GM21528 (cell line): ENCODE results near the gene SMARCD3.
A peak's percentile ranks its signal among the peaks of the same experiment; 100 is the strongest.

Experiments used
- ATAC-seq: cut with Tn5 transposase; IDR thresholded peaks from one replicate; pipeline ENCODE4 v1.9.1; 2021; ENCODE audit warnings: mild to moderate bottlenecking, moderate library complexity; ENCODE audit not compliant: unreplicated experiment, low FRiP score

The SMARCD3 gene

DNA sequence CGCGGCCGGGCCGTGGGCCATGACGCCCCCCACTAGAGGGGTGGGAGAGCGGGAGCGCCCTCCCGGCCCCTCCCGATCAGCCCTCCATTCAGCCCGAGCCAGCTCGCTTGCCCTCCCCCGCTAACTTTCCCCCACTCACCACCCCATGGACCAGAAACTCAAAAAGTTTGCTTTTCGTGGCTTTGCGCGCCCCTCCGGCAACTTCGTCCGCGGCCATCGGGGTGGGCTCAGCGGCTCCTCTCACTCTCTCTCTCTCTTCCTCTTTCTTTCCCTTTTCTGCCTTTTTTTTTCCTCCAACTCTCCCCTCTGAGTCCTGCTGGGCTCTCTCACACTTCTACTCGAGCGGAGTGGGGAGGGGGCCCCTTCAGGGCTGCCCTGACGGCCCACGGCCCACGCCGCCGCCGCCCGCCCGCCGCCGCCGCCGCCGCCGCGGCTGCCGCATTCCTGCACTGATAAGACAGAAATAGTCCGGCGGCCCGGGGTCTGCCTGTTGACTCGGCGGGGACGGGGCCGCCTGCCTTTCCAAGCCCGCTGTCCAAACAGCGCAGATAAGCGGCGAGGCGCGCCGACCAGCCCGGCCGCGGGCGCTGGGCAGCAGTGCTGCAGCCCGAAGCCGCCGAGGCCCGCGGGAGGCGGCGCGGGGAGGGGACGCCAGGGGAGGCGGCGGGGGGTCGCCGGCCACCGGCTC is at the start of gene SMARCD3:
Gene SMARCD3 (minus strand): TSS at position 349 of the 688 bp plus-strand sequence. CDS start 132 bp downstream, at position 217.
- no peak for ATAC-seq

DNA sequence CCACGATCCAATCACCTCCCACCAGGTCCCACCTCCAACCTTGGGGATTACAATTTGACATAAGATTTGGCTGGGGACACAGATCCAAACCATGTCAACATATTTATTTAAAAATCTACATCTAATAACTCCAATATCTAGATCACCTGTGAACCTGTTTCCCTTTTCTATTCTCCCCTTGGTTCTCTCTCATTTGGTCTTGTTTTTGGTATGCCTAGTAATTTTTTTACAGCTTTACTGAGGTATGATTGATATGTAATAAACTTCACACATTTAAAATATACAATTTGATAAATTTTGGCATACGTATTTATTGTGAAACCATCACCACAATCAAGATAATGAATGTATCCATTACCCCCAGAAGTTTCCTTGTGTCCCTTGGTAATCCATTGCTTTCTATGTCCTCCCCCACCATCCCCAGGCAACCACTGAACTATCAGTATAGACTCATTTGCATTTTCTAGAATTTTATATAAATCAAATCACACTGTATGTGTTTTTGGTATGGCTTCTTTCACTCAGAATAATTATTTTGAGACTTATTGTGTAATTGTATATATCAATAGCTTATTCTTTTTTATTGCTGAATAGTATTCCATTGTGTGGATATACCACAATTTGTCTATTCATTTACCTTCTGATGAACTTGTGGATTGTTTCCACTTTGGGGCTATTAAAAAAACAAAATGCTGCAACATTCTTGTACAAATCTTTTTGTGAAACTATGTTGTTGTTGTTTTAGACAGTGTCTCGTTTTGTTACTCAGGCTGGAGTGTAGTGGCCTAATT is 47.9 kb upstream of the SMARCD3 start:
- no peak for ATAC-seq

DNA sequence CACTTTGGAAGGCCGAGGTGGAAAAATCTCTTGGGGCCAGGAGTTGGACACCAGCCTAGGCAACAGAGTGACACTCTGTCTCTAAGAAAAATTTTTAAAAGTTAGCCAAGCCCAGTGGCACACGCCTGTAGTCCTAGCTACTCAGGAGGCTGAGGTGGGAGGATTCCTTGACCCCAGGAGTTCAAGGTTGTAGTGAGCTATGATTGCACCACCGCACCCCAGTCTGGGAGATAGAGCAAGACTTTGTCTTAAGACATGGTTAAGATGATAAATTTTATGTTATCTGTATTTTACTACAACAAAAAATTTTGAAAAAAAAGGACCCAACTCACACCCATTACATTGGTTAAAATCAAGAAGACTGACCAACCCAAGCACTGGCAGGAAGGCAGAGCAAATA is 44.4 kb upstream of the SMARCD3 start:
- ATAC-seq: no peak

DNA sequence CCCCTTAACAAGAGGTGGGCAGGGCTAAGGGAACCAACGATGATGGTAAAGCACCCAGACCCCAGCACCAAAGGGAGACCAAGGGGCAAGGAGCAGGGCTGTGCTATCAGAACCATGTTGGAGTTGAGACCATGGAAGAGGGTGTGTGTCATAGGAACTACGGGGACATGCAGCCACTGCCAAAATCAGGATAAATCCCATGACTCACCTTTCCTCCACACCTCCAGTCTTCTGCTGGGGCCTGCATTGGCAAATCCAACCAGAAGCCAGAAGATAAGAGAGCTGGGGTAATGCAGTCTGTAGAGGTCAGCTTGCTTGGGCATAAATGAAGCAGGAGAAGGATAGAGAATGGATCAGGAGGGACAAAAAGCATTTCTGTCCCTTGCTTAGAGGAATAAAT is 42.7 kb upstream of the SMARCD3 start:
- ATAC-seq: no peak

DNA sequence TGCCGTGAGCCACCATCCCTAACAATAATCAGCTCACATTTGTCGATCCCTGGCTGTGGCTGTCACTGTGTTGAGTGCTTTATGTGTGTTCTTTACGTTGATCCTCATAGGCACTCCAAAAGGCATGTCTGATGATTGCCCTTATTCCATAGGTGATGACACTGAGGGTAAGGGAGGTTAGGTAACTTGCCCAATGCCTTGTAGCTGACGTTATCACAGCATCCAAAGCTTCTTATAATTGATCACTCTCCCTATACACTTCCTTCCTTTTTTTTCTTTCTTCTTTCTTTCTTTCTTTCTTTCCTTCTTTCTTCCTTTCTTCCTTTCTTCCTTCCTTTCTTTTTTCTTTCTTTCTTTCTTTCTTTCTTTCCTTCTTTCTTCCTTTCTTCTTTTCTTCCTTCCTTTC is 41.9 kb upstream of the SMARCD3 start:
- no peak for ATAC-seq

DNA sequence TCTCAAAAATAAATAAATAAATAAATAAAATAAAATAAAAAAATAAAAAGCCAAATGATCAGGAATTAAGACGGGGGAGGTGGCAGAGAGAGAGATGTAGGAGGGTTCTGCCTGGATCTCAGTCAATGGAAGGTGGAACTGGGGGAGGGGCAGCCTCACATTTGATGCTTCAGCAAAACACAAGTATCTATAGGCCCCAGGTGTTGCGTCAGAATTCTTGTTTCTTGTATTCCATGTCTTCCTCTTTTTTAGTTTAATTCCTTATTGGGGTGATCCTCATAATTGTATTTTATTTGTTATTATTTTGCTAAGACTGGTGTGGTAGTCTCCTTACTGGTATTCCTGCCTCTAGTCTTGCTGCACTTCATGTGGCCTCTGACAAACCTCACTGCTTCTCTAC is 41.4 kb upstream of the SMARCD3 start:
- no peak for ATAC-seq

DNA sequence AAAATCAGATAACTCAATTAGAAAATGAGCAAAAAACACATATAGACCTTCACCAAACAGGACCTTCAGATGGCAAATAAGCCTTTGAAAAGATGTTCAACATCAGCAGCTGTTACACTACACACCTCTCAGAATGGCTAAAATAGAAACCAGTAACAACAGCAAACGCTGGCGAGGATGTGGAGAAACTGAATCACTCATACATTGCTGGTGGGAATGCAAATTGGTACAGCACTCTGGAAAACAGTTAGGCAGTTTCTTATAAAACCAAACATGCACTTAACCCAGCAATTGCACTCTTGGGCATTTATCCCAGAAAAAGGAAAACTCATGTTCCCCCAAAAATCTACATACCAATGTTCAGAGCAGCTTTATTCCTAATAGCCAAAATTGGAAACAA is 37.7 kb upstream of the SMARCD3 start:
- ATAC-seq: no peak

DNA sequence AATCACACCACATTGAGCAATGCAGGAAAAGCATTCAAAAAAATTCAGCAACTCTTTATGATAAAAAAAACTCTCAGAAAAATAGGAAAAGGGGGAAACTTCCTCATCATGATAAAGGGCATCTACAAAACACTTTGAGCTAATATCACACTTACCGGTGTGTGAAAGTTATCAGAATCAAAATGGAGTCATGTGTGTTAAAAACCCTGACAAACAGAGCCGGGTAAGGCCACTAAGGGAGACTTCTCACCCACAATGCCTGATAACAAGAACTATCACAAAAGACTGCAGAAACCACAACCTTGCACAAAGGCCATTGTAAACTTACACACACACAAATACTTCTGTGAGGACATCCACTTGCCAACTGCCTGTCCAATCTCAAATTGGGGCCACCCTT is 34.8 kb upstream of the SMARCD3 start:
- no peak for ATAC-seq

DNA sequence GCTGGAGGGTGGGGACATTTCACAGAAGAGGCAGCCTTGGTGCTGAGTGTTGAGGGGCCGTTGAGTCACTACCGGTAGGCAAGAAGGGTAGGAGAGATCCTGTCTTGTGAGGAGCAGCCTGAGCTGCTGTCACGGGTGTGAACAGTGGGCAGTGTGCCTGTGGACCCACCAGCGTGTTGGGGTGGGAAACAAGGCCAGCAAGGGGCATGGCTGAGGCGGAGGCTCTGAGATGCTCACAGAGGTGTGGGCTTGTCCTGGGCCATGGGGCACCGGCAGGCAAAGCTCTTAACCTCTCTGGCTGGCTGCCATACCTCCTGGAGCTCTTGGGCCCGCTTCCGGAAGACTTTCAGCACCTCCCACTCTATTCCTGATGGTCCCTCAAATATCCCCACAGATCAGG is 33.6 kb upstream of the SMARCD3 start:
- ATAC-seq: no peak

DNA sequence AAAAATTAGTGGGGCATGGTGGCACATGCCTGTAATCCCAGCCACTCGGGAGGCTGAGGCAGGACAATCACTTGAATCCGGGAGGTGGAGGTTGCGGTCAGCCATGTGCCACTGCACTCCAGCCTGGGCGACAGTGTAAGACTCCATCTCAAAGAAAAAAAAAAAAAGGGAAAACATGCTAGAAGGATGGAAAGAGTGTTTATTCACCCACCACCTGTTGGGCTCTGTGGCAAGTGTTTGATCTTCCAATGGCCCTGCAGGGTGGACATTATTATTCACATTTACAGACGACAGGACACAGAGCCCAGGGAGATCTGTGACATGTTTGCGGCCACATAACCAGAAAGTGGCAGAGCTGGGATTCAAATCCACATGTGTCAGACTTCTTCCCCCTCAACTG is 33.2 kb upstream of the SMARCD3 start:
- no peak for ATAC-seq

DNA sequence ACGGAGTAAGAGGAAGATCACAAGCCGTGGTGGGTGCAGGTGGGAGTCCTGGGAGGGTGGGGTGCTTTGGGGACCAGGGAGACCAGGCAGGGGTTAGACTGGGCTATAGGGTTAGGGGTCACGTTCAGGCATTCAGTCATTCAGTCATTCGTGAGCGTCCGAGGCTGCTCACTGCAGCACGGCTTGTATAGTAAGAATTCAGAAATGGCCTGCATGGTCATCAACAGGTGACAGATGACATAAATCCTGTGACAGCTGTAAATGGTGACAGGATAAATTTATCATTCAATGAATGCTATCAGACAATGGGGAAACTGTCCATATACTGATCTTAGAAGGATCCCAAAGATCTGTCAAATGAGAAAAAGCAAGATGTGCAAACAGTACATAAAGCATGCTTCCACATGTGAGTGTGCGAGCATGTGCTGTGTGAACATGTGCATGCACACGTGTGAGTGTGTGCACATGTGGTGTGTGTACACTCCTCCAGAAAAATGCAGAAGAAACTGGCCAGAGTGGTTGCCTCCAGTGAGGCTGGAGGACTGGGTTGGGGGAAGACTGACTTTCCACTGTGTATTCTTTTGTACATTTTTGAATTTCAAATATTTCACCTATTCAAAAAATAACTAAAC is 32.0 kb upstream of the SMARCD3 start:
- ATAC-seq: no peak

DNA sequence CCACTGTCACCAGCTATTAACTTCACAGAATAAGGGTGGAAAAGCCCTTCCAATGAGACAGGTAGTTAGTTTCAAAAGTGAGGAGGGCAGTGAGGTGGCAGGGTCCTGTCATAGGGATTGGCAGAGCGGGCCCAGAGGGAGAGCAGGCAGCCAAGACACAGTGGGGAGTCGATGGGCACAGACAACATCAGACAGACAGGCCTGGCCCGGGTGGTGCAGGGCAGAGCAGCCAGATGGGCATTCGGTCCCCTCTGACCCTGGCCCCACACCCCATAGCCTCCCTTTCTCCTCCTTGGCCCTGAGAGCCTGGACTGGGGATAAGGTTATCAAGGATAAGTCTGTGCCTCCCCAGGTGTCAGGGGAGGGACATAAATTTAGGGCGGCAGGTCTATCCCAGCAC is 31.4 kb upstream of the SMARCD3 start:
- no peak for ATAC-seq

DNA sequence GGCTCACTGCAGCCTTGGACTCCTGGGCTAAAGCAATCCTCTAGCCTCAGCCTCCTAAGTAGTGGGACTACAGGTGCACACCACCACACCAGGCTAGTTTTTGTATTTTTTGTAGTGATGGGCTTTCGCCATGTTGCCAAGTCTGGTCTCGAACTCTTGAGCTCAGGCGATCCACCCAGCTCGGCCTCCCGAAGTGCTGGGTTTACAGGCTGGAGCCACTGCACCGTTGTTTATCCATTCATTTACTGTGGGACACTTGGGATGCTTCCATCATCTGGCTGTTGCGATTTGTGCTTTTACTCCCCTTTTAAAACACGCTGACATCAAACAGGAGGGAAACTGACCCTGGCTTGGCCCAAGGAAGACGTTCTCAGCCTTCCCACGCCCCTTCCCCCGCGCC is 30.5 kb upstream of the SMARCD3 start:
- ATAC-seq: no peak

DNA sequence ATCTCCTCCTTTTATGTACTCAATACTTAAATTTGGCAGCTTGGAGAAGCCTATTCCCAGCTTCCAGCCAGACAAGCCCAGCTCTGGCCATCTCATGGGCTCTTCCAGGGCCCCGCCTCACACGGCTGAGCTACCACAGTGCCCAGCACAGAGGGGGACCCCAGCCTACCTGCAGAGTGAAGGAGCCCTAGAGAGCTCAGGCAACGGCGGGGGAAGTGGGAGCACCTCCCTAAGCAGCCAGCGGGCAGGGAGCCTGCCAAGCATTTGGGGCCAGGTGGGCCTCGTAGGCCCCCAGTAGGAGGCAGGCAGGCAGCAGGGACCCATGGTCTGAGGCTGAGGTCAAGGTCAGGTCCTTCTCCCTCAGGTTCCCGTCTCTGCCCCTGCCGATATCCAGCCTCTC is 29.1 kb upstream of the SMARCD3 start:
- ATAC-seq: no peak

DNA sequence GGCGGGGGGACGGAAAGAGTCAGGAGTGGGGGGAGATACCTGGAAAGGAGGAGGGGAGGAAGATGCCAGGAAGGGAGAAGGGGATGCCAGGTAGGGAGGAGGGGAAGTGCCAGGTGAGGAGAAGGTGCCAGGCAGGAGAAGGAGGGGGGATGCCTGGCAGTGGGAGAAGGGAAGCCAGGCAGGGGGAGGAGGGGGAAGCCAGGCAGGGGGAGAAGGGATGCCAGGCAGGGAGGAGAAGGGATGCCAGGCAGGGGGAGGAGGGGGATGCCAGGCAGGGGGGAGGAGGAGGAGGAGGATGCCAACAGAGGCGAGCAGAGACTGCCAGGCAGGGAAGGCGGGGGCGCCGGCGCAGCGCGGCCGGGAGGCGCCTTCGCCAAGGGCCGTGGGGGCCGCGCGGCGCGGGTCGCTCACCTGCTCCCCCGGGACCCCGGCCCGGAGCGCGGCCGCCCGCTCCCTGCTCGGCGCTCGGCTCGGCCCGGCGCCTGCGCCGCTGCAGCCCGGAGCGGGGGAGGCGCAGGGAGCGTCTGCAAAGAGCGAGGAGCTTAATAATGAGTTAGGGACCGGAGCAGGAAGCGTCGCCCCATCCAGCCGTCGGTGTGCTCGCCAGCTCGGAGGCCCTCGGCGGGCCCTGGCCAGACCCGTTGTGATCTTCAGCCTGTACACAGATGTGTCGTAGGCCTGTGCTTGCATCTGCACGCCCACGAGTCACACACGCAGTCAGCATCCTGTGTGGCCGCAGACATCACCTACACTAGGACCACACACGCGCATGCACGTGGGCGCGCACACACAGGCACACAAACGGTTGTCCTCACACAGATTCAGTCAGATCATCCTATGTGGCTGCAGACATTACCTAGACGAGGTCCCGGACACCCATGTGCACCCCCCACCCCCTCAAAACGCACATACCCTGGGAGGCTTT is 28.4 kb upstream of the SMARCD3 start:
- ATAC-seq: peak; percentile 56

DNA sequence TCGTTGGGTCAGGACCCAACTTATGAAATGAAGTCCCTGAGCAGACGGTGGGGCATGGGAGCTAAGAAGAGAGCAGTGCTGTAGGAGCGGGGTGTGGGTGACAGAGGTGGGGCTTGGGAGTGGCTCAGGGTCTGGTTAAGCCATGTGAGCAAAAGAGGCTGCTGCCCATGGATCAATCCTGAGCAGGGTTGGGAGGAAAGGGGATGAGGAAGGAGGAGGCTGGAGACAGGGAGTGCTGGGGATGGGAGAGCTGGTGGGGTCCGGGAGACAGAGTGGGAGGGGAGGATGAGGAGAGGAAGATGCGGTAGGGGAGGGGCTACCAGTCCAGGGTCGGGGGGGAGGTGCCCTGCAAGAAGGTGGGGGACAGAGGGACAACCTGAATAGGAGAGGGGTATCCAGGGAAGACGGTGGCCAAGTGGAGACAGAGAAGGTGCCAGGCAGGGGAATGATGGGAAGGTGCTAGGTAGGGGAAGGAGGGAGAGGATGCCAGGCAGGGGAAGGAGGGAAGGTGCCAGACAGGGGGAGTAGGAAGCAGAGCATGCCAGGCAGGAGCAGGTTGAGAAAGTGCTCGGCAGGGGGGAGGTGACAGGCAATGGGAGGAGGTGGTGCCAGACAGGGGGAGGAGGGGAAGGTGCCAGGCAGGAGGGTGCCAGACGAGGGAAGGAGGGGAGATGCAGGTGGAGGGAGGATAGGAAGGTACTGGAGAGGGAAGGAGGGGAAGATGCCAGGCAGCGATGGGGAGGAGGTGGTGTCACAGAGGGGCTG is 27.5 kb upstream of the SMARCD3 start:
- no peak for ATAC-seq

DNA sequence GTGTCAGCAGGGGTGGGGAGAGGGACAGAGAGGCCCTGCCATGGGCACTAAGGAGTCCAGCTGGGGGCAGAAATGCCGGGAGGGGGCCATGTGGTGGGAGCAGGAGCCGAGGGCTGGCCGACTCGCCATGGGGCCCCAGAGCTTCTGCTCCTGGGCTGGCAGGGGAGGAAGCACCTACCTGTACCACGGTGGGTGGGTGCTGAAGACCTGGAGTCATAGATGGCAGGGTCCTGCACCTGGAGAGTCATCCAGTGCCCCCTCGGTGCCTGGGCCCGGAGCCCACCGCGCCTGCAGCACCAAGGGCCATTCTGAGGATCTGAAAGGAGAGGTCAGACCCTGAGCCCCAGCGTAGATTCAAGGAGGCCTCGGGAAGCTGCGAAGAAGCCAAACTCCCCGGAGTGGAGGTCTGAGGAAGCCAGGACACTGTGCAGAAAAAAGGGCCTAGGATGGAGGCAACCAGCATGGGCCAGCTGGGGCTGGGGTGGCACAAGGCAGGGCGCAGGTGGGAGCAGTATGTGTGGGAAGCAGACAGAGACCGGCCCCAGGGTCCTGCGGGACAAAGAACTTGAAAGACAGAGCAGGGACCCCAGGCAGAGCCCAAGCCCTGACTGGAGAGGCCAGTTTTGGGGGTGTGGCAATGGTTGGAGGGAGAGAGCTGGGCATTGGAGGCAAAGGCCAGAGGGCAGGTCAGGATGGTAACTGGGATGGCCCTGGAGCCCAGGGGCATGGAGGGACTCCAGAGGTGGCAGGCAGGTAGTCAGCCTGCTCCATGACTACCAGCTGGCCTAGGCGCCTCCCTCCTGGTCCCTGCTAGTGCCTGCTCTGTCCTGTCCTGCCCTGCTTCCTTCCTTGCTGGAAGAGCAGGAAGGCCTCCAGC is 26.7 kb upstream of the SMARCD3 start:
- ATAC-seq: no peak

DNA sequence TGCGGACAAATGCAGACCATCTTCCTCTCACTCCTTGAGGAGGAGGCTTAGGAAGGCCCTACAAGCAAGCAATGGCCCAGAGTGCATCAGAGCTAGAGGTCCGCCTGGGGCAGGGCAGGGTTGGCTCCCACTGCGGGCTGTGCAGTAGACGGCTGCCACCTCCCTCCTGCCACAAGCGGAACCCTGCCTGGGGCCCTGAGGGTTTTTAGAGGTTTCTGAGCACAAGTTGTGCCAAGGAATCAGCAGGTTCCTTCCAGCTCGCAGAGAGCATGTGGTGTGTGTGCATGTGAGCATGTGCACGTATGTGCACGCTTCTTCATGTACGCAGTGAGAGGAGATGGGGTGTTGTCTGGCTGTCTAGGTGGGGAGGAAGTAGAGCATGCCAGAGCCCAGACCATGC is 25.9 kb upstream of the SMARCD3 start:
- ATAC-seq: no peak
